Measurements from ENCODE around the gene COLGALT1. TPM values are rescaled to one million over a fixed set of nuclear protein-coding genes. Genes with fewer than 3 reads are reported as not detected.

COLGALT1 gene
- total RNA-seq, 2 experiments from 2014 or later: 52.2 to 65.2 TPM

- Mint-ChIP-seq H3K4me3 (peak overlapping the region; percentile 37), H3K27me3 (peaks cover 7% of the 10 kb centered on the region), H3K27ac (peak overlapping the region; percentile 72), H3K9me3 (ENCODE audit: low read depth) (no peaks in the 10 kb centered on the region), H3K4me1 (peaks cover 28% of the 10 kb centered on the region), H3K36me3 (peaks cover 15% of the 10 kb centered on the region)
- ATAC-seq (peak; percentile 93), DNase-seq (peak; percentile 90)
- CTCF ChIA-PET: interaction anchor here (0.8 to 2.8 kb wide), 9 partner anchors 12 to 85 kb away, joined by 3 to 17 read pairs (median 3); partner anchors contain the start of gene PGLS
These were observed 32.2 kb upstream of the COLGALT1 start for GRCh38 chr19:17522988-17523872.

- H3K9me3 Mint-ChIP-seq (ENCODE audit: low read depth): peaks cover 3% of the 10 kb centered on the region
- DNase-seq: no peak
- CTCF ChIA-PET: interaction anchor here (0.6 to 1.8 kb wide), 4 partner anchors 13 to 40 kb away, joined by 3 to 5 read pairs (median 3); partner anchors contain the start of gene PGLS
- peaks cover 9% of the 10 kb centered on the region for H3K36me3 Mint-ChIP-seq
- ATAC-seq: no peak
- H3K27me3 Mint-ChIP-seq: peaks cover 12% of the 10 kb centered on the region
- H3K4me1 Mint-ChIP-seq: peaks cover 28% of the 10 kb centered on the region
- H3K27ac Mint-ChIP-seq: no peak overlapping the region
- H3K4me3 Mint-ChIP-seq: no peak overlapping the region
These were observed 30.8 kb upstream of the COLGALT1 start for GRCh38 chr19:17524651-17525050.

DNA sequence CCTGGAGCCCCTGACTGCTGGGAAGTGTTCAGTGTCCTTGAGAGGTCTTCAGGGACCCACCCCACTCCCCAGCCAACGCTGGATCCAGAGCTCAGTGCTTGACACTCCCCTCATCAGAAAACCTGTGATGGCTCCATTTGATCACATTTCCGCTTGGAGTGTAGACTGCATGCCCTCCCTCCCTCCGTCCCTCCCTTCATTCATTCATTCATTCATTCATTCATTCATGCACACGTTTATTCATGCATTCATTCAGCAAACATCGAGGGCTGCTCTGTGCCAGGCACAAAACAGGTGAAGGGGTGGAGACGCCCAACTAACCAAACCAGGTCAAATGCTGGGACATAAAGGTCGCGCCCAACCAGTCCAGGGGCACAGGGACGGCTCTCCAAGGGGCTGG lies 30.3 kb upstream of the COLGALT1 start:
- peaks cover 12% of the 10 kb centered on the region for H3K27me3 Mint-ChIP-seq
- DNase-seq (no peak), ATAC-seq (no peak)
- H3K4me1 Mint-ChIP-seq: peaks cover 30% of the 10 kb centered on the region
- no peak overlapping the region for H3K4me3 Mint-ChIP-seq
- peaks cover 3% of the 10 kb centered on the region for H3K9me3 Mint-ChIP-seq (ENCODE audit: low read depth)
- H3K27ac Mint-ChIP-seq: no peak overlapping the region
- CTCF ChIA-PET: interaction anchor here (0.6 to 1.0 kb wide), 2 partner anchors 13 to 40 kb away, joined by 3 read pairs; no protein-coding TSS in a partner anchor
- peaks cover 7% of the 10 kb centered on the region for H3K36me3 Mint-ChIP-seq

DNA sequence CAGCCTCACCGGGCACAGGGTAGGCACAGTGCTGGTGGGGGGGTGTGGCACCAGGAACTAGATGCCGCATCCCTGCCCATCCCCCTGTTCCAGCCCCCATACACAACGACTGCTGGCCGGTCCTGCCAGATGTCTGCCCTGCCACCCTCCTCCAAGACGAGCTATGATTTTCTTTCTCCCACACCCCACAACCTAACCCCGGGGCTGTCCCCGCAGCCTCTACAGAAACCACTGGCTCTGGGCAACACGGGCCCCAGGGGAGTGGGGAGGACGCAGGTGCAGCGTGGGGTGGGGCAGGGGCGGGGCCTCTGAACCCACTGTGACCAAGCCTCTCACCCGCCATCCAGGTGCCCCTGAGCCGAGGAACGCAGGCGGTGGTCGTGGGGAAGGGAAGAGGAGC lies 28.5 kb upstream of the COLGALT1 start:
- peaks cover 30% of the 10 kb centered on the region for H3K4me1 Mint-ChIP-seq
- H3K4me3 Mint-ChIP-seq: no peak overlapping the region
- CTCF ChIA-PET: interaction anchor here (1.4 kb wide), 1 partner anchor 31 kb away, joined by 6 read pairs; no protein-coding TSS in a partner anchor
- no peak for DNase-seq
- H3K9me3 Mint-ChIP-seq (ENCODE audit: low read depth): peaks cover 3% of the 10 kb centered on the region
- peaks cover 12% of the 10 kb centered on the region for H3K27me3 Mint-ChIP-seq
- no peak for ATAC-seq
- peaks cover 3% of the 10 kb centered on the region for H3K36me3 Mint-ChIP-seq
- no peak overlapping the region for H3K27ac Mint-ChIP-seq

- Mint-ChIP-seq H3K27ac (no peak overlapping the region), H3K27me3 (peaks cover 12% of the 10 kb centered on the region), H3K4me1 (peaks cover 29% of the 10 kb centered on the region), H3K9me3 (ENCODE audit: low read depth) (peaks cover 3% of the 10 kb centered on the region), H3K4me3 (no peak overlapping the region), H3K36me3 (peaks cover 3% of the 10 kb centered on the region)
- CTCF ChIA-PET: interaction anchor here (0.6 to 1.4 kb wide), 2 partner anchors 31 to 327 kb away, joined by 3 to 6 read pairs; no protein-coding TSS in a partner anchor
- no peak for DNase-seq
- no peak for ATAC-seq
These were observed 28.1 kb upstream of the COLGALT1 start for GRCh38 chr19:17527326-17527725.

DNA sequence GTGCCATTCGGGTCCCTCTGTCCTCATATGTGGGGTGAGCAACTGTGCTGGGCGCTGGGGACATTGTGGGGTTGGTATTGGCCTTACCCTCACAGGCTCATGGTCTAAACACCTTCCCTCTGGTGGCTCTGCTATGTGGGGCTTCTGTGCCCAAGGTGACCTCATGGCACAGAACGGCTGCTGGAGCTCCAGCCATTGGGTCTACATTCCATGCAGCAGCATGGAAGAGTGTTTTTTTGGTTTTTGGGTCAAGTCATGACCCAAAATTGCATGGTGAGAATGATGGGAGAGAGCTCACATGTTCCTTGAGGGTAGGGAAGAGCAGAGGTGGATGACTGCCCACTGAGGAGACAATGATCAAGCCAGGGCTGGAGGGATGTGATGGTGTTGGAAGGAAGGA lies 26.8 kb upstream of the COLGALT1 start:
- Mint-ChIP-seq H3K4me1 (peaks cover 16% of the 10 kb centered on the region), H3K27me3 (peaks cover 12% of the 10 kb centered on the region), H3K4me3 (no peak overlapping the region), H3K36me3 (peaks cover 2% of the 10 kb centered on the region), H3K27ac (no peak overlapping the region), H3K9me3 (ENCODE audit: low read depth) (peaks cover 3% of the 10 kb centered on the region)
- DNase-seq (no peak), ATAC-seq (no peak)
- CTCF ChIA-PET: interaction anchor here (1.5 kb wide), 1 partner anchor 10 kb away, joined by 4 read pairs; no protein-coding TSS in a partner anchor

GRCh38 chr19:17529239-17530158 lies 25.9 kb upstream of the COLGALT1 start:
- CTCF ChIA-PET: interaction anchor here (1.5 to 1.8 kb wide), 3 partner anchors 9 to 33 kb away, joined by 4 to 6 read pairs (median 4); partner anchors contain the start of gene PGLS
- ATAC-seq: no peak
- no peak overlapping the region for H3K27ac Mint-ChIP-seq
- peaks cover 3% of the 10 kb centered on the region for H3K9me3 Mint-ChIP-seq (ENCODE audit: low read depth)
- H3K36me3 Mint-ChIP-seq: peaks cover 2% of the 10 kb centered on the region
- H3K27me3 Mint-ChIP-seq: peaks cover 12% of the 10 kb centered on the region
- peaks cover 9% of the 10 kb centered on the region for H3K4me1 Mint-ChIP-seq
- DNase-seq: no peak
- H3K4me3 Mint-ChIP-seq: no peak overlapping the region

DNA sequence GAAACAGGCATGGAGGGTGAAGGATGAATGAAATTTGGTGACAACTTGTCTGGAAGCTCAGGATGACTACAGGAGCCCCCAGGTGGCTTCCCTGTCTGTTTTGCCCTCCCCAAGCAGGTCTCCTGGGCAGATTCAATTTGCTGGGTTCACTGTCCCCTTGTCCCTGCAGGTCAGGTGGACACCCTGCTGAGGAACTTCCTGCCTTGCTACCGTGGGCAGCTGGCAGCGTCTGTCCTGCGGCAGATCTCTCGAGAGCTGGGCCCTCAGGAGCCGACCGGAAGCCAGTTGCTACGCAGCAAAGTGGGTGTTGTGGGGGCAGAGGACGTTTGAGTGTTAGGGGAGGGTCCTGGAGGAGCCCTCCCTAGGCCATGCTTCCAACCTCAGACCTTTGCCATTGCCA lies 24.9 kb upstream of the COLGALT1 start:
- H3K4me3 Mint-ChIP-seq: no peak overlapping the region
- peaks cover 6% of the 10 kb centered on the region for H3K4me1 Mint-ChIP-seq
- CTCF ChIA-PET: interaction anchor here (1.7 to 1.8 kb wide), 2 partner anchors 20 to 34 kb away, joined by 4 to 6 read pairs; partner anchors contain the start of gene PGLS
- H3K27me3 Mint-ChIP-seq: peaks cover 11% of the 10 kb centered on the region
- peaks cover 3% of the 10 kb centered on the region for H3K9me3 Mint-ChIP-seq (ENCODE audit: low read depth)
- no peak overlapping the region for H3K27ac Mint-ChIP-seq
- peaks cover 2% of the 10 kb centered on the region for H3K36me3 Mint-ChIP-seq
- no peak for DNase-seq
- ATAC-seq: no peak

- no peak overlapping the region for H3K4me3 Mint-ChIP-seq
- ATAC-seq: no peak
These were observed 23.3 kb upstream of the COLGALT1 start for GRCh38 chr19:17532116-17532515.

GRCh38 chr19:17532557-17532956 lies 22.9 kb upstream of the COLGALT1 start:
- ATAC-seq: no peak
- H3K27ac Mint-ChIP-seq: no peak overlapping the region
- CTCF ChIA-PET: interaction anchor here (1.7 kb wide), 1 partner anchor 36 kb away, joined by 4 read pairs; no protein-coding TSS in a partner anchor

More at GRCh38 chr19:17532116-17532515, 23.3 kb upstream of the COLGALT1 start:
- DNase-seq: no peak
- Mint-ChIP-seq H3K27ac (no peak overlapping the region), H3K36me3 (peaks cover 2% of the 10 kb centered on the region), H3K9me3 (ENCODE audit: low read depth) (peaks cover 3% of the 10 kb centered on the region), H3K27me3 (peaks cover 11% of the 10 kb centered on the region), H3K4me1 (peaks cover 2% of the 10 kb centered on the region)
- CTCF ChIA-PET: interaction anchor here (1.7 kb wide), 1 partner anchor 36 kb away, joined by 4 read pairs; no protein-coding TSS in a partner anchor

GRCh38 chr19:17534767-17535166 lies 20.7 kb upstream of the COLGALT1 start:
- CTCF ChIA-PET: interaction anchor here (1.2 kb wide), 1 partner anchor 39 kb away, joined by 3 read pairs; no protein-coding TSS in a partner anchor
- H3K27ac Mint-ChIP-seq: no peak overlapping the region

More at GRCh38 chr19:17532557-17532956, 22.9 kb upstream of the COLGALT1 start:
- H3K9me3 Mint-ChIP-seq (ENCODE audit: low read depth): peaks cover 3% of the 10 kb centered on the region
- no peak overlapping the region for H3K4me3 Mint-ChIP-seq
- peaks cover 14% of the 10 kb centered on the region for H3K27me3 Mint-ChIP-seq
- no peak for DNase-seq
- H3K4me1 Mint-ChIP-seq: peaks cover 2% of the 10 kb centered on the region
- peaks cover 2% of the 10 kb centered on the region for H3K36me3 Mint-ChIP-seq

DNA sequence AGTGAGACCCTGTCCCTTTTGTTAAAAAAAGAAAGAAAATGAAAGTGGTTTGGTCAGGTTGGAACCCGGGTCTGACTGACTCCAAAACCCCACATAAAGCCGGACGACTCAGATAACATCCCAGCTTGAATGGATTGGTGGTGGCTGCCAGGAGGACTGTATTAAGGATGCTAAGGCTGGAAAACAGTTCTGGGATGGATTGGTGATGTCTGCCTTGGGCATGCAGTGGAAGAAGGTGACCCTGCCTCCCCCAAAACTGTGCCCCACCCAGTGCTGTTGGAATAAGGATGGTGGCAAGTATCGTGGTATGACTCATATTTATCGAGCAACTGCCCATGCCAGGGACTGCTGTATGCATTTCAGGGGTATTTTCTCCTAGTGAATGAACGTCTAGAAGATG lies 18.5 kb upstream of the COLGALT1 start:
- ATAC-seq (no peak), DNase-seq (no peak)
- no peaks in the 10 kb centered on the region for H3K9me3 Mint-ChIP-seq (ENCODE audit: low read depth)
- no peaks in the 10 kb centered on the region for H3K36me3 Mint-ChIP-seq
- CTCF ChIA-PET: no interaction called here
- no peak overlapping the region for H3K27ac Mint-ChIP-seq
- peaks cover 11% of the 10 kb centered on the region for H3K4me1 Mint-ChIP-seq
- peaks cover 28% of the 10 kb centered on the region for H3K27me3 Mint-ChIP-seq
- no peak overlapping the region for H3K4me3 Mint-ChIP-seq

More at GRCh38 chr19:17534767-17535166, 20.7 kb upstream of the COLGALT1 start:
- no peak overlapping the region for H3K4me3 Mint-ChIP-seq
- peaks cover 27% of the 10 kb centered on the region for H3K27me3 Mint-ChIP-seq
- ATAC-seq (no peak), DNase-seq (no peak)
- H3K4me1 Mint-ChIP-seq: peaks cover 13% of the 10 kb centered on the region
- H3K36me3 Mint-ChIP-seq: no peaks in the 10 kb centered on the region
- no peaks in the 10 kb centered on the region for H3K9me3 Mint-ChIP-seq (ENCODE audit: low read depth)
